Left ventricle myocardium inferior (tissue), 1 donor: ENCODE results near the gene AGBL5. TPM values are rescaled to one million over a fixed set of nuclear protein-coding genes. Genes with fewer than 3 reads are reported as not detected.

Experiments used
- DNase-seq: peaks from one replicate; pipeline ENCODE4 v3.0.0-alpha.2; 2020
- H3K27ac ChIP-seq: fragments of 200-600 bp; replicated peaks from 2 replicates; pipeline ENCODE4 v1.8.0; 2021
- H3K27me3 ChIP-seq: fragments of 200-600 bp; 2 replicates; pipeline ENCODE4 v1.8.0; 2021; ENCODE audit warnings: low read depth
- H3K36me3 ChIP-seq: fragments of 200-600 bp; 2 replicates; pipeline ENCODE4 v1.8.0; 2021
- H3K4me1 ChIP-seq: fragments of 200-600 bp; 2 replicates; pipeline ENCODE4 v1.8.0; 2021
- H3K4me3 ChIP-seq: fragments of 200-600 bp; 2 replicates; pipeline ENCODE4 v1.8.0; 2021; ENCODE audit warnings: mild to moderate bottlenecking, moderate library complexity
- H3K9me3 ChIP-seq: fragments of 200-600 bp; replicated peaks from 2 replicates; pipeline ENCODE4 v1.8.0; 2021
- intact Hi-C: fragments of 100-400 bp; cut with micrococcal nuclease; formaldehyde crosslinking; loops from one replicate; pipeline ENCODE4 v1.11.0; 2022
- total RNA-seq: library from RNA; stranded (reverse); fragmentation: NEBNext Ultra II Directional; extraction: Animal tissue kit (Norgen Biotek cat#: 25700); gene quantifications from one replicate; pipeline ENCODE4 v1.2.1, GENCODE V29; 2021
- TF ChIP-seq, protein P1 (sequence below): fragments of 200-600 bp; IDR thresholded peaks from 2 replicates; pipeline ENCODE4 v1.8.0; 2021; ENCODE audit warnings: antibody characterized with exemption, mild to moderate bottlenecking, borderline replicate concordance
- donor health status: DM: no; HTN: yes; CAD: no; lungs with severe emphysema.

AGBL5 gene
- total RNA-seq, 1 donor from 2014 or later = 10.0 TPM

DNA sequence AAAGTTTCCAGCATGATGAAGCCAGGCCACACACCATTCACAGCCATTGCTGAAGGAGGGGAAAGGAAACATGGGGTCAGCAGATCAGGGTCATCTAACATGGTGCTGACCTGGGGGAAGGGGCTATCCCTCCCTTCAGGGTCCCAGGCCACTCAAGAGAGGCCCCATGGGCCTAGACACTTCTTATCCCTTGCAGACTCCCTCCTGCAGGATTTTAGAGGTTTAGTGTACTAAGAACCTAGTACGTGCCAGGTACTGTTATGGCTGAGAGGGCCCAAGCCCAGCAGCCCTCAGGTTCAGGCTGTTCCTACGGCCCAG, 43.9 kb downstream of the AGBL5 start:
- no peak overlapping the region for H3K4me3 ChIP-seq
- DNase-seq = no peak
- intact Hi-C loops = loop anchor here (10.0 kb wide), 2 partner anchors 119 to 199 kb away; partner anchors contain the start of genes ATRAID, CAD and SLC5A6
- H3K36me3 ChIP-seq = peaks cover 5% of the 10 kb centered on the region
- no peaks in the 10 kb centered on the region for H3K27me3 ChIP-seq
- no peaks in the 10 kb centered on the region for H3K9me3 ChIP-seq
- TF ChIP-seq, protein P1, sequence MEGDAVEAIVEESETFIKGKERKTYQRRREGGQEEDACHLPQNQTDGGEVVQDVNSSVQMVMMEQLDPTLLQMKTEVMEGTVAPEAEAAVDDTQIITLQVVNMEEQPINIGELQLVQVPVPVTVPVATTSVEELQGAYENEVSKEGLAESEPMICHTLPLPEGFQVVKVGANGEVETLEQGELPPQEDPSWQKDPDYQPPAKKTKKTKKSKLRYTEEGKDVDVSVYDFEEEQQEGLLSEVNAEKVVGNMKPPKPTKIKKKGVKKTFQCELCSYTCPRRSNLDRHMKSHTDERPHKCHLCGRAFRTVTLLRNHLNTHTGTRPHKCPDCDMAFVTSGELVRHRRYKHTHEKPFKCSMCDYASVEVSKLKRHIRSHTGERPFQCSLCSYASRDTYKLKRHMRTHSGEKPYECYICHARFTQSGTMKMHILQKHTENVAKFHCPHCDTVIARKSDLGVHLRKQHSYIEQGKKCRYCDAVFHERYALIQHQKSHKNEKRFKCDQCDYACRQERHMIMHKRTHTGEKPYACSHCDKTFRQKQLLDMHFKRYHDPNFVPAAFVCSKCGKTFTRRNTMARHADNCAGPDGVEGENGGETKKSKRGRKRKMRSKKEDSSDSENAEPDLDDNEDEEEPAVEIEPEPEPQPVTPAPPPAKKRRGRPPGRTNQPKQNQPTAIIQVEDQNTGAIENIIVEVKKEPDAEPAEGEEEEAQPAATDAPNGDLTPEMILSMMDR = no peak
- peaks cover 12% of the 10 kb centered on the region for H3K4me1 ChIP-seq
- no peak overlapping the region for H3K27ac ChIP-seq

DNA sequence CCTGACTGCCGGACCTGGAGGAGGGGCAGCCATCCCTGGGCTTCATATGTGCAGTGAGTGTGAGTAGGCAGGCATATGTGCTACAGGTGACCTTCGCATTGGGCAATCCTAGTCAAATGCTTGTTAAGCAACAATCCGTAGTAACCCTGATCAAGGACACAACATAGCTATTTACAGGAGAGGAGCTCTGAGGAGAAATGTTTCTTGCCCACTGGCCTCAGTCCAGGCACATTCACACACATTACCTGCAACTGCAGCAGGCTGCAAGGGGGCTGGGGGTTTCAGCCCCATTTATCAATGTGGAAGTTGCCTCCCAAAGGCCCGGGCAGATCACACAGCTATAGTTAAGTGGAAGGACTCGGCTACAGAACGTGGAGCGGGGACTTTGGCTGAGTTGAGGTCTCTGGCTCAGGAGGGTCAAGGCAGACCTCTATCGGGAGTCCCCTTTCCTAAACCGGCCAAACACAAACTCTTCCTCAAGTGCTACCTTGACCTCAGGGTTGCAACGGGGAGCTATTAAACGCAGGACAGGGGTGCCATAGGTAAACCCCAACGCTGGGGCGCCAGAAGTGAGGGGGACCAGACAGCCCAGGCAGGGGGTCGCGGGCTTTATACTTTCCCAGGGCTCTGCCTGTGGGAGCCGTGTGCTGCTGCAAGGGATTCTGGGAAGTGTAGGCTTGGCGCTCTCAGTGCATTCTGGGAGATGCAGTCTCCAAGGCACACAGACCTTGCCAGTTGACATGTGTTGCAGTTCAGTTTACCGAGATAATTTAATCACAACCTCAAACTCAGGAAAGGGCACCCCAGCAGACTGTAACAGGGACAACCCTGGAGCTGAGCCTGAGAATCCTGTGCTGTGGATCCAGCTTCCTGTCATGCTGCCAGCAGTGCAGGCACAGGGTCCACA, 44.5 kb downstream of the AGBL5 start:
- Histone ChIP-seq H3K27me3 (no peaks in the 10 kb centered on the region), H3K27ac (peak overlapping the region; percentile 75), H3K4me1 (peaks cover 12% of the 10 kb centered on the region), H3K9me3 (no peaks in the 10 kb centered on the region), H3K36me3 (peaks cover 5% of the 10 kb centered on the region), H3K4me3 (peak overlapping the region; percentile 58)
- intact Hi-C loops = loop anchor here (10.0 kb wide), 2 partner anchors 119 to 199 kb away; partner anchors contain the start of genes ATRAID, CAD and SLC5A6
- peak; percentile 60 for DNase-seq
- TF ChIP-seq, protein P1 = no peak

DNA sequence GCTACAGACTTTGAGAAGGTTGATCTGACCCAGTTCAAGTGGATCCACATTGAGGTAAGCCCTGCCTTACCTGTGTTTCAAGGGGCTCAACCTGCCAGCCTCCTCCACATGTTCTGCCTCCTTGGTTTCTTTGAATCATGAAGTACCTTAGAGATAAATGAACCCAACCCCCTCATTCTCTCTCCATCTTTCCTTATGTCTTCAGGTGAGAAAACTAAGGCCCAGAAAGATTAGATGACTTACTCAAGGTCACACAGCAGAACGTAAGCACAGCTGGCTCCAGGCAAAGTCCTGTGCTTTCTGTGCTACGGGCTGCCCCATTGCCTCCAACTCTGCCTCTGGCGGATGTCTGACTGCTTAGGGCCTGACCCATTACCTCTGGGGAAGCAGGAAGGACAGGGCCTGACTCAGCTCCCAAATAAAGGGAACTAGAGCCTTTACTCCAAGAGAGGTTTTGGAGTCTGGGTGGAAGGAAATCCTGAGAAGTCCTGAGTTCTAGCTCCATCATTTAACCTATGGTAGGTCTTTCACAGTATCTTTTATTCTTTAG, 45.4 kb downstream of the AGBL5 start:
- Histone ChIP-seq H3K9me3 (no peaks in the 10 kb centered on the region), H3K27ac (peak overlapping the region; percentile 75)
- TF ChIP-seq, protein P1 = no peak

DNA sequence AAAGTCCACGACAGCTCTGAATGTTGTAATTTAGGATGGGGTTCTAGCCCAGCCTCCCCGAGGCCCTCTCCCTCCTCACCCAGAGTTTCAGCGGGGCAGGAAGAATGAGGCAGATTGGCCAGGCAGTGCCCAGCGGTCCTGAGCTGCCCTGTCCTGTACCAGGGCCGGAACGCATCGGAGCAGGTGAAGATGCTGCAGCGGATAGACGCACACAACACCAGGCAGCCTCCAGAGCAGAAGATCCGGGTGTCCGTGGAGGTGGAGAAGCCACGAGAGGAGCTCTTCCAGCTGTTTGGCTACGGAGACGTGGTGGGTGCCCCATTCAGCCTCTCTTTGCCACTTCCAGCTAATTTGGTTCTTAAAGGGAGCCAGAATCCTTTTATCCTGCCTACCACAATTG, 45.9 kb downstream of the AGBL5 start:
- Histone ChIP-seq H3K9me3 (no peaks in the 10 kb centered on the region), H3K4me3 (no peak overlapping the region), H3K27ac (no peak overlapping the region), H3K36me3 (peaks cover 5% of the 10 kb centered on the region), H3K4me1 (peaks cover 12% of the 10 kb centered on the region), H3K27me3 (no peaks in the 10 kb centered on the region)
- intact Hi-C loops = loop anchor here (10.0 kb wide), 2 partner anchors 117 to 197 kb away; partner anchors contain the start of genes ATRAID, CAD and SLC5A6
- DNase-seq = no peak
- TF ChIP-seq, protein P1 = no peak

More for the DNA sequence above, 45.4 kb downstream of the AGBL5 start:
- H3K4me3 ChIP-seq = no peak overlapping the region
- intact Hi-C loops = loop anchor here (10.0 kb wide), 2 partner anchors 118 to 198 kb away; partner anchors contain the start of genes ATRAID, CAD and SLC5A6
- H3K4me1 ChIP-seq = peaks cover 12% of the 10 kb centered on the region
- H3K36me3 ChIP-seq = peaks cover 5% of the 10 kb centered on the region
- H3K27me3 ChIP-seq = no peaks in the 10 kb centered on the region
- no peak for DNase-seq

DNA sequence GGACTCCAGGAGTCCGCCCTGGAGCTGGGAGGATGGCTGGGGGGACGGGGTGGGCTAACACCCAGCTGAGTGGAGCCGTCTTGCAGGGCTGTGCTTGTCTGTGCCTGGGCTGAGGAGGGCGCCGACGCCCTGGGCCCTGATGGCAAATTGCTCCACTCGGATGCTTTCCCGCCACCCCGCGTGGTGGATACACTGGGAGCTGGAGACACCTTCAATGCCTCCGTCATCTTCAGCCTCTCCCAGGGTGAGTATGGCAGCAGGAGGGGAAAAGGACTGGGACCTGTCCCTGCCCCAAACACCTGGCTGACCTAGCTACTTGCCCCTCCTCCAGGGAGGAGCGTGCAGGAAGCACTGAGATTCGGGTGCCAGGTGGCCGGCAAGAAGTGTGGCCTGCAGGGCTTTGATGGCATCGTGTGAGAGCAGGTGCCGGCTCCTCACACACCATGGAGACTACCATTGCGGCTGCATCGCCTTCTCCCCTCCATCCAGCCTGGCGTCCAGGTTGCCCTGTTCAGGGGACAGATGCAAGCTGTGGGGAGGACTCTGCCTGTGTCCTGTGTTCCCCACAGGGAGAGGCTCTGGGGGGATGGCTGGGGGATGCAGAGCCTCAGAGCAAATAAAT, 48.0 kb downstream of the AGBL5 start:
- H3K4me1 ChIP-seq = peaks cover 12% of the 10 kb centered on the region
- no peak overlapping the region for H3K27ac ChIP-seq
- H3K9me3 ChIP-seq = no peaks in the 10 kb centered on the region
- peaks cover 5% of the 10 kb centered on the region for H3K36me3 ChIP-seq
- peaks cover 7% of the 10 kb centered on the region for H3K27me3 ChIP-seq
- H3K4me3 ChIP-seq = no peak overlapping the region
- DNase-seq = no peak
- TF ChIP-seq, protein P1 = no peak
- intact Hi-C loops = loop anchor here (10.0 kb wide), 2 partner anchors 115 to 195 kb away; partner anchors contain the start of genes ATRAID, CAD and SLC5A6
